Omental fat pad (tissue), 4 donors: Measurements from ENCODE around the gene ABCA13. TPM values are rescaled to one million over a fixed set of nuclear protein-coding genes. Genes with fewer than 3 reads are reported as not detected.

Experiments
- ATAC-seq: fragments of 150-250 bp; one replicate; pipeline ENCODE4 v1.9.1; 2016; ENCODE audit warnings: mild to moderate bottlenecking, moderate library complexity; ENCODE audit not compliant: low FRiP score
- DNase-seq: peaks from one replicate; pipeline ENCODE4 v3.0.0-alpha.2; 2019; ENCODE audit warnings: low spot score
- CTCF ChIP-seq, 3 donors: fragments of 450-650 bp; IDR thresholded peaks; one replicate each; pipeline ENCODE4 v1.5.1; 2016 to 2017; ENCODE audit warnings: antibody characterized with exemption in 3 of 3, mild to moderate bottlenecking in 3 of 3, moderate library complexity in 2 of 3
- total RNA-seq, 4 donors: library from RNA; depleted of rRNA; stranded (reverse); fragments of >200 nt; gene quantifications; one replicate each; pipeline ENCODE4 v1.1.0, GENCODE V29; 2016

The ABCA13 gene
- total RNA-seq, 4 donors from 2014 or later = 0.13 to 0.37 (median 0.16) TPM; not detected in 1

GRCh38 chr7:48452218-48452617 is 281.0 kb downstream of the ABCA13 start:
- DNase-seq = no peak
- TF ChIP-seq CTCF (IDR thresholded peaks at IDR 0.05) = no peak
- ATAC-seq = no peak

GRCh38 chr7:48454750-48455192 is 283.5 kb downstream of the ABCA13 start:
- no peak for ATAC-seq
- no peak for TF ChIP-seq CTCF (IDR thresholded peaks at IDR 0.05)
- DNase-seq = no peak

GRCh38 chr7:48455363-48455762 is 284.1 kb downstream of the ABCA13 start:
- DNase-seq = no peak
- no peak for ATAC-seq
- no peak for TF ChIP-seq CTCF (IDR thresholded peaks at IDR 0.05)

- ATAC-seq = no peak
- no peak for DNase-seq
- TF ChIP-seq CTCF (IDR thresholded peaks at IDR 0.05) = no peak
These were observed 287.7 kb downstream of the ABCA13 start for GRCh38 chr7:48458701-48459524.

GRCh38 chr7:48466713-48467112 is 295.5 kb downstream of the ABCA13 start:
- no peak for DNase-seq
- no peak for TF ChIP-seq CTCF (IDR thresholded peaks at IDR 0.05)
- no peak for ATAC-seq

GRCh38 chr7:48471196-48471595 is 299.9 kb downstream of the ABCA13 start:
- DNase-seq (no peak), ATAC-seq (no peak)
- no peak for TF ChIP-seq CTCF (IDR thresholded peaks at IDR 0.05)

GRCh38 chr7:48472640-48473039 is 301.4 kb downstream of the ABCA13 start:
- ATAC-seq = no peak
- DNase-seq = no peak
- TF ChIP-seq CTCF (IDR thresholded peaks at IDR 0.05) = no peak
